Activated CD8-positive, alpha-beta T cell treated with anti-CD3 and anti-CD28 coated beads for 36 hours (primary cell): ENCODE measurements around the gene CDK5. TPM values are rescaled to one million over a fixed set of nuclear protein-coding genes. Genes with fewer than 3 reads are reported as not detected.

Experiments
- ATAC-seq: fragments of 200-7000 bp; cut with Tn5 transposase; one replicate; pipeline ENCODE4 v1.10.0; 2021; ENCODE audit warnings: mild to moderate bottlenecking, moderate library complexity
- CTCF ChIA-PET: fragments of 350-600 bp; sonication (Branson Sonifier 250); formaldehyde crosslinking; loops from one replicate; lab custom pipeline; 2021; ENCODE audit warnings: antibody characterized with exemption; lab: Charles Lee
- POLR2A ChIA-PET: fragments of 350-600 bp; sonication (Branson Sonifier 250); formaldehyde crosslinking; loops from one replicate; lab custom pipeline; 2021; ENCODE audit warnings: antibody characterized with exemption; lab: Charles Lee
- DNase-seq: peaks from one replicate; pipeline ENCODE4 v3.0.0-alpha.2; 2020
- H3K27ac Mint-ChIP-seq: one replicate; pipeline ENCODE4 v1.8.0; 2021; ENCODE audit warnings: mild to moderate bottlenecking, mixed read lengths
- H3K27me3 Mint-ChIP-seq: one replicate; pipeline ENCODE4 v1.8.0; 2021; ENCODE audit warnings: mixed read lengths
- H3K36me3 Mint-ChIP-seq: one replicate; pipeline ENCODE4 v1.8.0; 2021; ENCODE audit warnings: low read depth, mixed read lengths
- H3K4me1 Mint-ChIP-seq: one replicate; pipeline ENCODE4 v1.8.0; 2021; ENCODE audit warnings: low read depth, mixed read lengths
- H3K4me3 Mint-ChIP-seq: one replicate; pipeline ENCODE4 v1.8.0; 2021; ENCODE audit warnings: mild to moderate bottlenecking, moderate library complexity, mixed read lengths
- H3K9me3 Mint-ChIP-seq: one replicate; pipeline ENCODE4 v1.8.0; 2021; ENCODE audit warnings: mixed read lengths
- intact Hi-C: fragments of 100-400 bp; cut with micrococcal nuclease; formaldehyde crosslinking; loops from one replicate; pipeline ENCODE4 v1.10.0; 2022
- total RNA-seq, 2 experiments: library from RNA; stranded (reverse); gene quantifications; one replicate each; pipeline ENCODE4 v1.2.3, GENCODE V29; 2021
- TF ChIP-seq, protein P1 (sequence below): fragments of 200-600 bp; IDR thresholded peaks from one replicate; pipeline ENCODE4 v1.8.0; 2022; ENCODE audit warnings: antibody characterized with exemption, mild to moderate bottlenecking

Gene CDK5
- total RNA-seq, 2 experiments from 2014 or later, result 9.9 to 10.4 TPM

DNA sequence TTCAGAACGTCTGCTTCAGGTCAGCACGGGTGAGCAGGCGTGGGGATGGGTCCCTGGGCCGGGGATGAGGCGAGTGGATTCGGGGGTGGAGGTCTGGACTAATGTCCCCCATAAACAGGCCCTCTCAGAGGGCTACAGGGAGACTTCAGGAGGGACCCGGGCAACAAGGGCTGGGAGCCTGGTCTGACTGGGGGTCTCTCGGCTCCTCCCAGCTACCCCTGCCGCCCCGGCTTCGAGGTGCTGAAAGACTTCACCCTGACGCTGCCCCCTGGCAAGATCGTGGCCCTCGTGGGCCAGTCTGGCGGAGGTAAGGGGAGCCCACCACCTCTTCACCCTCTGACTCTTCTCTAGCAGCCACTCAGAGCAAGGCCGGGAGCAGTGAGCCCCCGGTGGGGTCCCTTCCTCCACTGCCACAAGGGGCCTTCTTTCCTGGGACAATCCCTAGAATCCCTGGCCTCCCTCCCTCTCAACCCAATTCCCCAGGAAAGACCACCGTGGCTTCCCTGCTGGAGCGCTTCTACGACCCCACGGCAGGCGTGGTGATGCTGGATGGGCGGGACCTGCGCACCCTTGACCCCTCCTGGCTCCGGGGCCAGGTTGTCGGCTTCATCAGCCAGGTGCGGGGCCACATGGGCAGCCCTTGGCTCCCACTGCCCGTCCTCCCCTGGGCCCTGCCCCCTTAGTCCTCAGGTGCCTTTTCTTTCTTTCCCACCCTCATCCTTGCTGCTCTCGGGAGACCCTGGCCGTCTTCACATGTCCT is 16.9 kb downstream of the CDK5 start:
- Mint-ChIP-seq H3K27ac (no peak overlapping the region), H3K36me3 (peaks cover 3% of the 10 kb centered on the region), H3K27me3 (no peaks in the 10 kb centered on the region), H3K4me3 (no peak overlapping the region), H3K4me1 (peaks cover 20% of the 10 kb centered on the region), H3K9me3 (no peaks in the 10 kb centered on the region)
- intact Hi-C loops, result no loop called here
- CTCF ChIA-PET, result interaction anchor here (0.9 to 1.7 kb wide), 2 partner anchors 20 to 23 kb away, joined by 3 to 5 read pairs; no protein-coding TSS in a partner anchor
- POLR2A ChIA-PET, result interaction anchor here (1.6 kb wide), 1 partner anchor 10 kb away, joined by 4 read pairs; no protein-coding TSS in a partner anchor
- TF ChIP-seq, protein P1, sequence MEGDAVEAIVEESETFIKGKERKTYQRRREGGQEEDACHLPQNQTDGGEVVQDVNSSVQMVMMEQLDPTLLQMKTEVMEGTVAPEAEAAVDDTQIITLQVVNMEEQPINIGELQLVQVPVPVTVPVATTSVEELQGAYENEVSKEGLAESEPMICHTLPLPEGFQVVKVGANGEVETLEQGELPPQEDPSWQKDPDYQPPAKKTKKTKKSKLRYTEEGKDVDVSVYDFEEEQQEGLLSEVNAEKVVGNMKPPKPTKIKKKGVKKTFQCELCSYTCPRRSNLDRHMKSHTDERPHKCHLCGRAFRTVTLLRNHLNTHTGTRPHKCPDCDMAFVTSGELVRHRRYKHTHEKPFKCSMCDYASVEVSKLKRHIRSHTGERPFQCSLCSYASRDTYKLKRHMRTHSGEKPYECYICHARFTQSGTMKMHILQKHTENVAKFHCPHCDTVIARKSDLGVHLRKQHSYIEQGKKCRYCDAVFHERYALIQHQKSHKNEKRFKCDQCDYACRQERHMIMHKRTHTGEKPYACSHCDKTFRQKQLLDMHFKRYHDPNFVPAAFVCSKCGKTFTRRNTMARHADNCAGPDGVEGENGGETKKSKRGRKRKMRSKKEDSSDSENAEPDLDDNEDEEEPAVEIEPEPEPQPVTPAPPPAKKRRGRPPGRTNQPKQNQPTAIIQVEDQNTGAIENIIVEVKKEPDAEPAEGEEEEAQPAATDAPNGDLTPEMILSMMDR, result no peak
- DNase-seq (no peak), ATAC-seq (no peak)

DNA sequence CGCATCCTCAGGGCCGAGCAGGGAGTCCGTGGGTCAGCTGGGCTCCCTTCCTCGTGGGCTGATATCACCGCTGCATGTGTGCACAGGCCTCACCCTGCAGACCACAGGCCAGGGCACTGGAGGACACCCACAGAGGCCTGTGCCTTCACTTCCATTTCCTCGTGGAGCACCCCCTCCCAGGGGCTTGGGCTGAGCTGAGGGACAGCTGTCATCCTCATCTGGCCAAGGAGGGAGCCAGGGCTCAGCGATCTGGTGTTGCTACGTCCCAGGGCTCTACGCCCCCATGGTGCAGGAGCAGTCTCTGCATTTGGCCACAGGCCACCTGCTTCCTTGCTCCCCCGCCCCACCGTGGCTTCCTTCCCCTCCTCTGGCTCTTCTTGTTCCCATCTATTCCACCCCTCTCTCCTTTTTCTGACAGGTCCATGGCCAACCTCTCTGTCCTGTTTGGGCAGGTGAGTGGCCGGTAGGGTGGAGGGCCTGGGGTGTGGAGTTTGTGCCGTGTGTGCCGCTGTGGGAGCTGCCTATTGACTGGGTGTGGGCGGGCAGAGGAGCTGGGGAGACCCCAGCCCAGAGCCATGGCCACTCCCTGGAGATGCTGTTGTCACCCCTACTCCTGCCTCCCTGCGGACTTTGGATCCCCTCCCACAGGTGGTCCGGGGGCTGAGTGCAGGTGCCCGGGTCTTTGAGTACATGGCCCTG is 17.7 kb downstream of the CDK5 start:
- ChIA-PET CTCF (interaction anchor here (1.3 to 2.3 kb wide), 3 partner anchors 20 to 142 kb away, joined by 3 to 9 read pairs (median 5); no protein-coding TSS in a partner anchor), POLR2A (interaction anchor here (1.3 to 1.7 kb wide), 3 partner anchors 11 to 14 kb away, joined by 4 read pairs; partner anchors contain the start of gene ABCB8)
- Mint-ChIP-seq H3K9me3 (no peaks in the 10 kb centered on the region), H3K4me3 (no peak overlapping the region), H3K27ac (peak overlapping the region; percentile 89), H3K27me3 (no peaks in the 10 kb centered on the region), H3K36me3 (peaks cover 7% of the 10 kb centered on the region), H3K4me1 (peaks cover 20% of the 10 kb centered on the region)
- DNase-seq, result no peak
- TF ChIP-seq, protein P1, result no peak
- intact Hi-C loops, result no loop called here
- no peak for ATAC-seq

DNA sequence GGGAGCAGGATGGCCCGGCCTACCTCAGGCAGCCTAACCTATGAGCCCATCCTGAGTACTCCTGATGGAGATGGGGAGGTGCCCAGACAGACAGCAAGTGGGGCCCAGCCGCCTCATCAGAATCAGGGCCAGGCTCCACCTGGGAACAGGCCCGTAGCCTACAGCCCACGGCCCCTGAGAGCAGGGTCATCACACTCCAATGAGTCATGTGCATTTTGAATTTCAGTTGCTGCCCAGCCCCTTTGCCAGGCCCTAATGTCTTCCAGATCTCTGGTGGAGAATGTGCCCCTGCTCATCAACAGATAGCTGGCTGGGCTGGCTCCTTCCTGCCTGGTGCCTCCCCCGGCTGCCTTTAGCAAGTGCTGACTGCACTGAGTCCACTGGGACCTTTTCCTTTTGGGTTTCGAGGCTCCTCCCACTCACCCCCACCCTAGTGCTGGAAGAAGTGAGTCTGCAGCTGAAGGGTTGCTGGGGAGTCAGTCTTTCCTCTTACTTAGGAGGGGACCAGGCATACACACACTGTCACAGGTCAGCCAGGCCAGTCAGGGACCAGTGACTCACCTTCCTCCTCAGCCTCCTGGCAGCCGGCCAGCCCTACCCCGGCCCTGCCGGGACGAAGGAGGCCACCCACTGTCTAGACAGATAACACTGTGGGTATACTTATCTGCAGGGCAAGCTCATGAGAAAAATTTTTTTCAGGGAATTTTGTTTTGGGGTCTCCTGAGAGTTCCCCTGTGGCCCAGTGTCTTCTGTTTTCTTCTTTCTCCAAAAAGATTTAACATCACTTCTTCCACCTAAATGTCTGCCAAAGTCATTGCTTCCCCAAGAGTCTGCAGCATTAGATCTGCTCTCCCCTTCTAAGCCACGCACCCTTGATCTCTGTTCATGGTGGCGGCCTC is 18.5 kb downstream of the CDK5 start:
- H3K4me1 Mint-ChIP-seq, result peaks cover 20% of the 10 kb centered on the region
- peak overlapping the region; percentile 5 for H3K4me3 Mint-ChIP-seq
- ChIA-PET CTCF (interaction anchor here (0.9 to 2.3 kb wide), 6 partner anchors 11 to 141 kb away, joined by 3 to 9 read pairs (median 4); partner anchors contain the start of gene ABCB8), POLR2A (interaction anchor here (0.7 to 1.7 kb wide), 5 partner anchors 11 to 43 kb away, joined by 3 to 4 read pairs (median 4); partner anchors contain the start of gene ABCB8)
- H3K36me3 Mint-ChIP-seq, result peaks cover 8% of the 10 kb centered on the region
- peak; percentile 96 for DNase-seq
- no peaks in the 10 kb centered on the region for H3K9me3 Mint-ChIP-seq
- H3K27me3 Mint-ChIP-seq, result no peaks in the 10 kb centered on the region
- H3K27ac Mint-ChIP-seq, result peak overlapping the region; percentile 89
- intact Hi-C loops, result no loop called here
- peak; percentile 93 for ATAC-seq
- TF ChIP-seq, protein P1, result no peak

DNA sequence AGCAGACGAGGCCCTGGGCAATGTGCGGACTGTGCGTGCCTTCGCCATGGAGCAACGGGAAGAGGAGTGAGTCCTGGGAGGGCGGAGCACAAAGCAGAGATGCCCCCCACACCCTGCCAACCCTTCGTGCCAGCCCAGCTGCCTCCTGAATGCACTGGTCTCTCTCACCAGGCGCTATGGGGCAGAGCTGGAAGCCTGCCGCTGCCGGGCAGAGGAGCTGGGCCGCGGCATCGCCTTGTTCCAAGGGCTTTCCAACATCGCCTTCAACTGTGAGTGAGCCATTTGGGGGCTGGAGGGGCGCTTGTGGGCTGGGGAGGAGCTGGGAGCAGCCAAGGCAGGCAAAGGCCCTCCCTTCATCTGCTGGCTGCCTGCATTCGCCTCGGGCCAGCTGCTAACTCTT is 21.8 kb downstream of the CDK5 start:
- H3K27me3 Mint-ChIP-seq, result no peaks in the 10 kb centered on the region
- no peak overlapping the region for H3K4me3 Mint-ChIP-seq
- ChIA-PET CTCF (no interaction called here), POLR2A (interaction anchor here (0.5 kb wide), 1 partner anchor 732 kb away, joined by 3 read pairs; no protein-coding TSS in a partner anchor)
- intact Hi-C loops, result no loop called here
- H3K4me1 Mint-ChIP-seq, result peaks cover 20% of the 10 kb centered on the region
- TF ChIP-seq, protein P1, result no peak
- peaks cover 8% of the 10 kb centered on the region for H3K36me3 Mint-ChIP-seq
- no peak for ATAC-seq
- H3K27ac Mint-ChIP-seq, result no peak overlapping the region
- H3K9me3 Mint-ChIP-seq, result no peaks in the 10 kb centered on the region
- DNase-seq, result no peak
